GM21515 (cell line): ENCODE data around the gene TIMM23.

ENCODE experiments used
- ATAC-seq: cut with Tn5 transposase; IDR thresholded peaks from one replicate; pipeline ENCODE4 v1.9.1; 2021; ENCODE audit not compliant: unreplicated experiment

The TIMM23 gene

DNA sequence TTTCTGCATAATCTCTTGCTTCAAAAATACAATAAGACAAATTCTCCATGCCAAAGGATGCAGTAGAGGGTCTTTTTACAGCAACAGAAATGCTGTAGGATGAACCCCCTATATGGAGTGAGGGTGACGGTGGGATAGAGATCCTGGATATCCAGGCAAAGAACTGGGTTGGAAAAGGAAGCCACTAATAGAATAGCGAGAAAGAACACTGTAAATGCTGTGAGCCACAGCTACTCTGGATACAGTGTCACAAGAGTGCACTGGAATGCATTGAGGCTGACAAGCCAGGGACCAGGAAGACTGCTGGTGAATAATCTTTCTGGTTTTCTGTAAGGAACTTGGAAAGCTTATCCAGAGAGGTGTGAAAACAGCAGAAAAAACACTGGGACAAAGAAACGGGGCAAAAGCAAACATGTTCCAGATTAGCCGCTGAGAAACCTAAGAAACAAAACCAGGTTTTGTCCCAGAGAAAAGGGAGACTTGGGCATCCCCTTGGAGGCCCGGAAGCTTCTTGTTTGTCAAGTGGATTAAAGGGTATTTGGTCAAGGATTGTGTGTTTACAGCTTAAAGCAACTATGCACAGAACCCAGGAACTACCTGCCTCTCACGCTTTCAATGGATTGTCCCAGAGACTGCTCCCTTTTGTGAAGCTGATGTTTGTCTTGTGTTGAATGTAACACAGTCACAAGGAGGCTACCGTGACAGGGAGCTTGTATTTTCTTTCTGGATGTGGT is 79.9 kb downstream of the TIMM23 start:
- ATAC-seq: no peak

DNA sequence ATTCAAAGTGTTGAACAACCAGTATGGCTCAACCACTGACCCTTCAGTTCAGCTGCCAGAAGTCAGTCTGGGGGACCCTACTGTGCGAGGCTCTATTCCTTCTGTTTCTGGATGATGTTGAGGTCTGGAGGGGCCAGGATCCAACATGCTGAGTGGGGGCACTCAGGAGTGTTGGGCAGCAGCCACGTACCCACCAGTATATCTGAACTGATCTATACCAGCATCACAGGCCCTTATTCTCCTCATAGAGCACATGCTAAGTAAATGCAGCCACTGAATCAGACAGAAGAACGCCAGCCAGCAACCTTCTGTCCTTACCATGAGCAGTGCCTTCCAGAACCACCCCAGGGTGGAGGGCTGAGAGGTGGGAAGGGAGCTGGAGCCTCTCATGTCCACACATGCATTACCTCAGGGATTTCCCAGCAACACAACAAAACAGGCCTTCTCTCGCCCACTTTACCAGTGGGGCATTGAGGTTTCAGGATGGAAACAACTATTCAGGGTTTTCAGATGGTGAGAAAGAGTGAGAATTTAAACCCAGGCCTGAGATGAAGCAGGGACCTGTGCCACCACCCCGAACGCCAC is 80.6 kb downstream of the TIMM23 start:
- ATAC-seq: no peak
